ENCODE data around the gene IDS.
A peak's percentile ranks its signal among the peaks of the same experiment; 100 is the strongest.
"Not testable (repeated sequence)": the region's sequence is repeated elsewhere in the genome, so short reads cannot be mapped to it uniquely, and the experiment has no call there.

IDS gene

GRCh38 chrX:149497626-149498025 is 7.5 kb downstream of the IDS start:
- no peak for DNase-seq

DNA sequence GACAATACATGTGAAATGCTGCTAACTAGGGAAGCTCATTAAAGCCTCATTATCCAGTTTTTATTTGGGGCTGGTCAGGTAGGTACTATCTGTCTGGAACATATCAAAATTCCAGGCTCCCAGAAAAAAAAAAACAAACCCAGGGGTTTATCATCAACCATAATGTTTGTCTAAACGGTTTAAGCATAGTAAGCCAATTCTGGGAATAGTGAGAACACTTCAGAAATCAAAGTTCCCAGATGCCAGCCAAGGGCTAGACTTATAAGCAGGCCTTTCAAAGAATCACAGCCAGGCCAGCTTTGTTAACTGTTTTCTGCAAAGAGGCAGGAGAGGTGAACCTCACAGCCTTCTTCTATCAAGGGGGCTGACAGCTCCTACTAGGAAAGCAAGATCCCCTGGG is 8.1 kb downstream of the IDS start:
- DNase-seq = no peak

DNA sequence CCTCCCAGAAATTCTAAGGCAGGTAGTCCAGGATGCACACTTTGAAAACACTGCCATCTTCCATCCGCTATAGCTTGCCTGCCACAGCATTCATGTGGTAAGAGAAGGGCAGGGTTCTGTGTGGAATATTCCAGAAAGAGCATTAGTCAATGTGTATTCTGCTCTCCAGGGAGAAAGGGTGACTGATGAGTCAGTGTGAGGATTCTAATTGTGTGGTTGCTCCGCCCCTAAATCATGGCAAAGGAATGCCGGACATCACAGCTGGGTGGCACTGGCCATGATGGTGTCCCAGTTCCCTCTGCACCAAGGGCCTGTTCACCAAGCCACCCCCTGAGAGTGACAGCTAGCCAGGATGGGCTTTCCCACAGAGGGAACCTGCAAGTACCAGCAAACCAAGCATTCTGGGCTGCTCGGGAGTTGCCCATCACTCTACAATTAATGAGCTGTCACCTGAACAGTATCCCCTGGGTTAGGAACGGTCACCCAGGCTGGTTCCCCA is 9.5 kb downstream of the IDS start:
- DNase-seq = no peak

GRCh38 chrX:149494844-149495565 is 10.1 kb downstream of the IDS start:
- DNase-seq = no peak

DNA sequence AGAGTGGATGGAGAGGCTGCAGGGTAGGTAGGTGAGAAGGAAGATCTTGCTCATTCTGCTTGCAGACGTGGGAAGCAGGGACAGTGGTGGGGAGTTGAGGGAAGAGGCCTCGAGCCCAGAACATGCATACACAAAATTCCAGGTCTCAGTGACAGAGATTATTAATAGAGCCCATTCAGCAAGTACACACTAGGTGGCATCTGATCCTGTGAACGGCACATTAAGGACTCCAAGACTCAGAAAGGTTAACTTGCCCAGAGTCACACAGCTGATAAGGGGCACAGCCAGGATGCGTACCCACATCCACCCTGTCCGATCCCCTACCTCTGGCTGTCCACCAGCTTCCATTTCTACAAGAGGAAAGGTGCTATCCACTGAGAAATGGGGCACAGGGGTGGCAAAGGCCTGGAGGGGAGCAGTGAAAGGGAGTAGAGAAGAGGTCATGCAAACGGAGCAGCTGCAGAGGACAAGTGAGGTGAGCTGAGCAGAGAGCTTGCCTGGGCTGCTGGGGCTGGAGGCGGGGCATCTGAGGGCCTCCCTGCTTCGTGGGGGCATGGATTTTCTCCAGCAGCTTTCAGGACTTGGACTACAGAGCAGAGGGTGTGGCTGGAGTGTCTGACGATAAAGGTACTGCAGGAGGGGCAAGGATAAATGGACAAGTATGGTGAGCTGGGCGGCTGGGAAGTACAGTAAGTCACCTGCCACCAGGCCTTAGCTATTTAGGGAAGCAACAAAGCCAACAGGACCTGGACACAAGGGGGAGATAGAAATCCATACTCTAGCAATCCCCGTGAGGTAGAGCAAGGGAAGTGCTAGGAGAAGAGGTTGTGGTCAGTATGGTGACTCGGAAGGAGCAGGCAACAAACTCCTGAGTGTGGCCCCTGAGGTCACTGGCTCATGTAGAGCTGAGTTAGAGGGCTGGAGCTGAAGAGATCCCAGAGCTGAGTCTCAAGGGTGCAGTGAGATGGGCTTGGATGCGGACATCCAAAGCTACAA is 11.2 kb downstream of the IDS start:
- no peak for DNase-seq

DNA sequence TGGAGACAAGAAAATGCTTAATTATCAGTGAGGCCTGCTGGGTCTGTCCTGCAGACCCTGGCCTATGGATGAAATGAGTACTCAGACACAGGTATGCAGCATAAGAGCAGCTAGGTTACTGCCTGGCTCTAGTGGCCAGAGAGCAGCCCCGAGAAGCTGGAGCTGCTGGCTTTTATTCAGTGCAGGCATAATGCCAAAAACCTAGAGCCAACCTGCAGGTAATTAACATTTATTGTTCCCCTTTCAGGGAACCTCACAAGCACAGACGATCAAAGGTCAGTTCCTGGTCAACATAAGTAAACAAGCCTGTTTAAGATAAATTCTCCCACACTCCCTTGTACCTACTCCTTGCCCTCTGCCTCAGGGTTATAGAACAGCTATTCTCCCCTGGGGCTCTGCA is 13.3 kb downstream of the IDS start:
- DNase-seq = no peak

GRCh38 chrX:149490100-149490499 is 15.0 kb downstream of the IDS start:
- no peak for DNase-seq

DNA sequence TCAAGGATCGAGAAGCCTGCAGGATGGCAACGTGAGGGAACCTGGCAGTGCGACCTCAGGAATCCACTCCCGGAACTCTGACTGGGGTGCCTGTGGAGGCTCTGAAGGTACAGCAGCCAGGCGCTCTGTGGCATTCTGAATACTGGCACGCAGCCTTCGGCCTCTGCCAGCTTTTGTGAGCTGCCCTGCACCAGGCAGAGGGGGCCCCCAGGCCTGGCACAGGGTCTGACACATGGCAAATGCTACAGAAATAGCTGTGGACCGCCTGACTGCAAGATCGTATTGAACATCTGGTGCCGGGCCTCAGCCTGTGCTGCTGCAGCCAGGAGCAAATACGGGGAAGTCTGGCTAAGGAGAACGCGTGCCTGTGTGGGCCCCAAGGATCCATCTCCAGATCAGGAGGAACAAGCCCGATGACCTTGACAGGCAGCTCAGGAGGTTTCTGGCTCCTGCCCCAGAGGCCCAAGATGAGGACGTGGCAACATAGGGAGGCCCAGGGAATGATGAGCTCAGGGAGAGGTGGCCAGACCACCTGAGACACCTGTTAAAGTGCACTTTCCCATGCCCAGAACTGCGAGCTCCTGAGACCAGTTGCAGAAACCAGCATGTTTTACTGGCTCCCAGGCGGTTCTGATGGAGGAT is 16.6 kb downstream of the IDS start:
- not testable (repeated sequence) for DNase-seq

DNA sequence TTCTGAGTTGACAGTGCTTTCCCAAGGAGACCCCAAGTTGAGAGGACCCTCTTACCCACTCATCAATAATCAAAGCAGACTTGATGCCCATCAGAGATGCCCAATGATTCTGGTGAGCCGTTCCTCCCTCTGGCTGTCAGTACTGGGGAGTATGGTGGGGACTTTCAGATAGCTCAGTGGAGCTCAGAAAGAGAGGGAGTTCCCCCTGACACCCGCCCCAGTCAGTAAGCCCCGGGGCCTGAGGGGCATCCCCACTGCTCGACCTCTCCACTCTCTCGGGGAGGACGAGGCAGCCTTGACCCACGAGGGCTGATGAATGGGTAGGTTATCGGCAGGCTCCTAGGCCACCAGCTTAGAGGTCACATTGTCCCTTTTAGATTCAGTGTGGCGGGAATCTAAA is 17.1 kb downstream of the IDS start:
- not testable (repeated sequence) for DNase-seq

DNA sequence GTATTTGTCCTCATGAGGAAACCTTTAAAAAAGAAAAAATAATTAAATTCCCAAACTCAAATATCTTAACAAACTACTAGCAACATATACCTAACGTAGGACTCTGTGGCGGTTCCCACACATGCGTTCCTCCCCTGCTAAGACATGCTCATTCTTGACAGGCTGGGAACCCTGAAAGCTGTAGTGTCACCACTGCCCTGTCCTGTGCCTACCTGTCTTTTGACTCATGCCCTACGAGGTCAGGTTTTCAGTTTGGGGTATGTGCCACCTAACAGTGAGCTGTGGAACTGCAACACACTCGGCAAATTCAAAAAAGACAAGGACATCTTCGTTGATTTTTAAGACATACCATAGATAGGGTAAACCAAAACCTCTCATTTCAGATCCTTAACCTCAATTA is 17.8 kb downstream of the IDS start:
- DNase-seq = no peak

DNA sequence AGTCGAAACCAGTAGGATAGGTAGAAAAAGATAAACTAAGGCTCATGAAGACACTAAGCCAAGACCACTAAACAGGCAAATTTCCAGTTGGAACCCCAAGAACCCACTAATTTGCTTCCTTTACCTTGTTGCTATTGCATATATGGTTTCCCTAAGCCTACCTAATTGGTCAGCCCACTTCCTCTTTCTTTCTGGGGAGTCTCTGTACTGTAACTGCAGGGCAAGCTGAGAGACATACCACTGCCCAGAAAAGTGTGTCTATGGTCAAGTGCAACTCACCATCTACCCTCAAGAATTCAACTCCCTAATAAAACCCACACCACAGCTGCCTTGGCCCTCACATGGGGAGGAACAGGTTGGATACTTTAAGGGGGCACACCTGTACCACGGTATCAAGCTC is 28.6 kb downstream of the IDS start:
- DNase-seq = no peak

GRCh38 chrX:149473966-149474365 is 31.1 kb downstream of the IDS start:
- no peak for DNase-seq

DNA sequence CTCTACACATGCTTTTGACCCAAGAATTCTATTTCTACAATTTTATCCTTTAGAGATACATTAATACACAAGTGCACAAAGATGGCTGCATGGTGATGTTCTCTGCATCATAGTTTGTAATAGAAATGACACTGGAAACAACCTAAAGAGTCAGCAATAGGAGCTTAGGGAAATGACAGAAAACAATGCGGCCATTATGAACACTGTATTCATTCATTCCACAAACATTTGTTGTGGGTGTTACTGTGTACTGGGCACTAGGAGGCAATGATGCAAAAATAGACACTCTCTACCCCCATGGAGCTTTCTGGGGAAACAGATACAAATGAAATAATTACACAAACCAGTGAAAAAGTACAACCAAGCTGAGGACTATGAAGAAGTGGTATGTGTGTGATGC is 32.0 kb downstream of the IDS start:
- DNase-seq = peak; percentile 15 to 27

DNA sequence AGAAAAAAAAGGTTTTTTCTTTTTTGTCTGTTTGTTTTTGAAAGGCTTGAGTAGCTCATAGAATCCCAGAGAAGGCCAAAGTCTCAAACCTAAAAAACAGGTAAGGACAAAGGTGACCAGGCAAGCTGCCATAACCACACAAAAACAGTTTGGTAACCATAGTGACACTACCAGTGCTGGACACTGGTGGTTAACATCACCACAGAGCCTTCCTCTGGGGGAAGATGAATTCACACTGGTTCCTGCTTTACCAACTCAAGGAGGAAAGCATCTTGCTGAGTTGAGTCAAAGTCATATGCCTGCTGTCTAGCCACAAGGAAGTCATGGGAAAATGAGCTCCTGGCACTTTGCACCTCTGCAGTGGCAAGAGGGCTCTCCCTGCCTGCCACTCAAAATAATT is 32.5 kb downstream of the IDS start:
- DNase-seq = peak; percentile 68 to 83

- no peak for DNase-seq
Measured at GRCh38 chrX:149471397-149471796, 33.7 kb downstream of the IDS start.

GRCh38 chrX:149470955-149471354 is 34.2 kb downstream of the IDS start:
- peak; percentile 70 to 75 for DNase-seq

- no peak for DNase-seq
Measured at GRCh38 chrX:149469406-149469805, 35.7 kb downstream of the IDS start.

GRCh38 chrX:149467920-149468319 is 37.2 kb downstream of the IDS start:
- DNase-seq = no peak

DNA sequence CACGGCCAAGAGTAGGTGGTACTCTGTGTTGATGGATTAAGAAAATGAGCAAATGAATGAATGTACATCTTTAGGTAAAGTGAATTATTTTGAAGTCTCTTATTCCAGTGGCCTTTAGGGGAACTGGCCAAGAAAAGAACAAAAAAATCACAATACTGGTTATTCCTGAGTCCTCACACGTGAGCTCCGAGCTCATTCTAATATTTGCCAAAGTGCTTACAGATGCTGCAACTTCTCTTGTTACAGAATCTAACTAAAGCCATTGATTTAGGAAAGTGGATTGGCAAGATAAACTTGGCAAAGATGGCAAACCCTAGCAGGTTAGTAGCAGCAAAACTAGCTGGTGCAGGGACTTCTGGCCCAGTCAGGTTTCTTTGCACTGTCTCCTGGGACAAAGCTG is 37.6 kb downstream of the IDS start:
- no peak for DNase-seq

GRCh38 chrX:149462849-149463248 is 42.3 kb downstream of the IDS start:
- no peak for DNase-seq

GRCh38 chrX:149461746-149462145 is 43.4 kb downstream of the IDS start:
- no peak for DNase-seq

DNA sequence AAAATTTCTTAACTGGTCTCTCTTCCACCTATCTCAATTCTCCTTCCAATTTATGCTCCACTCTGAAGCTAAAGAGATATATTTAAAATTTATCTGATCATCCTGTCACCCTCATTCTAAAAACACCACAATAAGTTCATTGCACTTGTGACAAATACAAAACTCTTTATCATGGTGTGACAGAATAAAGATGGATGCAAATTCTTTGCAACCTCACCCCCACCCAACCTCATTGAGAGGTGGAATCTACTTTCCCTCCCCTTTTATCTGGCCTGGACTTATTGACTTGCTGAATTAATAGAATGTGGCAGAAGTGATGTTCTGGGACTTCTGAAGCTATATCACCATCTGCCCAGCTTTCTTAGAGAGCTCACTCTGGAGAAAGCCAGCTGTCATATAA is 46.5 kb downstream of the IDS start:
- DNase-seq = no peak
